ENCODE data around the gene ARHGAP11A.
A peak's percentile ranks its signal among the peaks of the same experiment; 100 is the strongest.
"Not testable (repeated sequence)": the region's sequence is repeated elsewhere in the genome, so short reads cannot be mapped to it uniquely, and the experiment has no call there.

Gene ARHGAP11A

GRCh38 chr15:32615051-32615870, at the start of gene ARHGAP11A:
ARHGAP11A (plus strand) TSS chr15:32615504; CDS start chr15:32616212, 708 bp downstream.
- peak; percentile 82 for DNase-seq

- not testable (repeated sequence) for DNase-seq
Observed at GRCh38 chr15:32568988-32569387, 46.3 kb upstream of the ARHGAP11A start.

GRCh38 chr15:32578482-32578881, 36.8 kb upstream of the ARHGAP11A start:
- DNase-seq, result not testable (repeated sequence)

- DNase-seq, result not testable (repeated sequence)
Observed at GRCh38 chr15:32585844-32586243, 29.5 kb upstream of the ARHGAP11A start.

DNA sequence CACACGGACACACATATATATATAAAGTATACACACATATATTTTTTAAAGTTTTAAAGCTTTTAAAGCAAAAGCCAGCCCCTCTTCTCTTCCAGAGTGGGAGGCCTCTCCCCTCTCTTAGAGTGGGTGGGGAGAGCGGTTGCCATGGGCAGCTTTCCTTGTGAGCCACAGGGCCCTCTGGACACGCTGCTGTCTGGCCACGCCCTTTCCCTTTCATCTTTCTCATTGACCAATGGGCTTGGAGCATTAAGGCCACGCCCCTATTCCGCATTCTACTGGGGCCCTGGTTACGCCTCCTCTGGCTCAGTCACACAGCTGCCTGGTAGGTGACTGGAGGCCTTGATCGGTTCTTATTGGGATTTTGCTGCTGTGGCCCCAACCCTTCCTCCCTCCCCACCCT, 22.2 kb upstream of the ARHGAP11A start, which contains the start of gene GOLGA8N:
Gene GOLGA8N, plus strand, starts transcription at position 306 of the 400 bp plus-strand sequence.
- DNase-seq, result not testable (repeated sequence)

DNA sequence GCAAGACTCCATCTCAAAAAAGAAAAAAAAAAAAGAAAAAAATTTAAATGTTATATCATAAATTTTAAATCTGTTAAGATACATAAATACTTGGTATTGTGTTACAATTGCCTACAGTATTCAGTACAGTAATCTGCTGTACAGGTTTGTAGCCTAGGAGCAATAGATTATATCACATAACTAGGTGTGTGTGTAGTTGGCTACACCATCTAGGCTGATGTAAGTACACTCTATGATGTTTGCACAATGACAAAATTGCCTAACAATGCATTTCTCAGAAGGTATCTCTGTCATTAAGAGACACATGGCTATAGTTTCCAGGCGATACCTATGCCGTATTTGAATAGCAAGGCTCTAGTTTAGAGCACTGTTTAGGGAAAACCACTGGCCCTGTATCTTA, 5.8 kb upstream of the ARHGAP11A start:
- DNase-seq, result not testable (repeated sequence)

GRCh38 chr15:32610719-32611118, 4.6 kb upstream of the ARHGAP11A start:
- peak; percentile 9 for DNase-seq

GRCh38 chr15:32614712-32615050, 623 bp upstream of the ARHGAP11A start:
- DNase-seq, result not testable (repeated sequence)

DNA sequence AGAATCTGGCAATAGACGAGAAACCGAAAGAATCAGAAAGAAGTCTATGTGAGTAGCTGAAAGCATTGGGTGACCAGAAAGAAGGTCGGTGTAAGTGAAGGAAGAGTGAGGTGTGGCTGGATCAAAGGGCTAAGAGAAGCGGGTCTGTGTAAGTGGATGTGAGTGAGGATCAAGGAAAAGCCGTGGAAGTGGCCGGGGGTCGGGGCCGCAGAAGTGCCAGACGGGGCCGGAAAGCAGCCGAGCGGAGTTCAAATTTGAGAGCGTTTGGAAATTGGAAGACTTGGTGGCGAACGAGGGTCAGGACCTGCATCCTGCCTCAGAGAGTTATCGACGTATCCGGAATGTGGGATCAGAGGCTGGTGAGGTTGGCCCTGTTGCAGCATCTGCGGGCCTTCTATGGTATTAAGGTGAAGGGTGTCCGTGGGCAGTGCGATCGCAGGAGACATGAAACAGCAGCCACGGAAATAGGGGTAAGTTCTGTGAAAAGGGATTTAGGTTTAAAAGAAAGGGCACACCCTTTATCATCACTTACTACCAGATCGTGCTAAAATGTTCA, 645 bp downstream of the ARHGAP11A start:
- not testable (repeated sequence) for DNase-seq

- DNase-seq, result no peak
Observed at GRCh38 chr15:32636410-32636809, 21.1 kb downstream of the ARHGAP11A start.

DNA sequence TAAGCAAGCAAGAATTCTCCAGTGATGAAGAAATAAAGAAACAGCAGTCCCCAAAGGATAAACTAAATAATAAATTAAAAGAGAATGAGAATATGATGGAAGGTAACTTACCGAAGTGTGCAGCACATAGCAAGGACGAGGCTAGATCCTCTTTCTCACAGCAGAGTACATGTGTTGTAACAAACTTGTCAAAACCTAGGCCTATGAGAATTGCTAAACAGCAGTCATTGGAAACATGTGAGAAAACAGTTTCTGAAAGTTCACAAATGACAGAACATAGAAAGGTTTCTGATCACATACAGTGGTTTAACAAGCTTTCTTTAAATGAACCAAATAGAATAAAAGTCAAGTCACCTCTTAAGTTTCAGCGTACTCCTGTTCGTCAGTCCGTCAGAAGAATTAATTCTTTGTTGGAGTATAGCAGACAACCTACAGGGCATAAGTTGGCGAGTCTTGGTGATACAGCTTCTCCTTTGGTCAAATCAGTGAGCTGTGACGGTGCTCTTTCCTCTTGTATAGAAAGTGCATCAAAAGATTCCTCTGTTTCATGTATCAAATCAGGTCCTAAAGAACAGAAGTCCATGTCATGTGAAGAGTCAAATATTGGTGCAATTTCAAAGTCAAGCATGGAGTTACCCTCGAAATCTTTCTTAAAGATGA, 21.7 kb downstream of the ARHGAP11A start:
- no peak for DNase-seq

- DNase-seq, result no peak
Observed at GRCh38 chr15:32637704-32638103, 22.4 kb downstream of the ARHGAP11A start.

DNA sequence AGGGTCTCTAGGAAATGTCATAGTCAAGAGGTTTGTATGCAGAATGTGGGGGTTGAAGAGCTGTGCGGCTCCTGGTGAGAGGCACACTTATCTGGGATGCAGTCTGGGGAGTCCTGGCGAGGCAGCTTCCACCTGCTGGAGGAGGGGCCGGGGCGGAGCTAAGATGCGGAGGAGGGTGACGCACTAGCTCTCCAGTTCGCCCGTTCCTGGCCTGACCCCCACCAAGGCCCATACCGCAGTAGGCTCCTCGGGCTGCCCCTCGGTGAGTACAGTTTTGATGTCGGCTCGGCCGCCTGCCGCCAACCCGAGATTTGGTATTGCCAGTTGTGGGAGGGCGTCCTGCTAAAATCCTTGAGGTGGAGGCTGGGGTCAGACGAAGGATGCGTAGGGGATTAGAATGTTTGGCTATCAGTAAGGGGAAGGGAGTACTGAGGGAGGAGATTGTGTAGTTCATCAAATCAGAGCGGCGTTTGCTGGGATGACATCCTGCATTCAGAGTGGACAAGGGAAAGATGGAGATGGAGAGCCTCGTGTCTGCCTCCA, 26.3 kb downstream of the ARHGAP11A start, which contains the start of gene SCG5:
Gene SCG5, plus strand, starts transcription at position 194 of the 543 bp plus-strand sequence. CDS start 1,883 bp downstream, outside the sequence.
- no peak for DNase-seq

- DNase-seq, result no peak
Observed at GRCh38 chr15:32642667-32643435, 27.5 kb downstream of the ARHGAP11A start.

- no peak for DNase-seq
Observed at GRCh38 chr15:32643907-32644445, 28.7 kb downstream of the ARHGAP11A start.

DNA sequence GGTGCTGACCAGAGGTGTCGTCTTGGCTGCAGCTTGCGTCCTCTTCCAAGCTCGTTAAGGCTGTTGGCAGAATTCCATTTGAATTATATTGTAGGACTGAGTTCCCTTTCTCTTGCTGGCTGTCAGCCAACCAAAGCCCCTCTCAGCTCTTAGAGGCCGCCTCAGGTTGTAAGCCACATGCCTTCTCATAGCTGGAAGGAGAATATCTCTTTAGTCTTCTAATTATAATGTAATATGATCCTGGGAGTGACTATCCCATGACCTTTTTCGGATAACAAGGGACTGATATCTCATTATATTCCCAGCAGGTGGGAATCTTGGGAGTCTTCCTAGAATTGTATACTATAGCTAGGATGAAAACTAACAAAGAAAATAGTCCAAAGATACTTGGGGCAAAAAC, 31.0 kb downstream of the ARHGAP11A start:
- DNase-seq, result no peak

DNA sequence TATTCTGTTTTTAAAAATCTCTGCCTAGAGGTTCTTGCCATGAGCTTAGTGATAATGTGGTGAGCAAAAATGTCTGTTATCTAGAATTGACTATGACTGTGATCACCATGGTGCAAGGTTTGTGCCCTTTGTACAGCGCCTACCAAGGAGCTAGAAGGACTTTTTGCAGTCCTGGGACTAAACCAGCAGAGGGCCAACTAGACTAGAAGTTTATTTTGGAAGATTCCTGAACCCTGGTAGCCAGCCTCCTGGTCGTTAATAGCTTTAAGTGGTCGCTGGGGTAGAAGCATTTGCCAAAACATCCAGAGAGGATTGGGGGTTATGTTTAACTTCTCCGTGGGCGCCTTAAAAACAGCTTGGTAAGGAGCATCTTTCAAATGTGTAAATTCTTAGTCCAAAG, 34.0 kb downstream of the ARHGAP11A start:
- DNase-seq, result no peak

- DNase-seq, result peak; percentile 50
Observed at GRCh38 chr15:32651229-32651837, 36.0 kb downstream of the ARHGAP11A start.

DNA sequence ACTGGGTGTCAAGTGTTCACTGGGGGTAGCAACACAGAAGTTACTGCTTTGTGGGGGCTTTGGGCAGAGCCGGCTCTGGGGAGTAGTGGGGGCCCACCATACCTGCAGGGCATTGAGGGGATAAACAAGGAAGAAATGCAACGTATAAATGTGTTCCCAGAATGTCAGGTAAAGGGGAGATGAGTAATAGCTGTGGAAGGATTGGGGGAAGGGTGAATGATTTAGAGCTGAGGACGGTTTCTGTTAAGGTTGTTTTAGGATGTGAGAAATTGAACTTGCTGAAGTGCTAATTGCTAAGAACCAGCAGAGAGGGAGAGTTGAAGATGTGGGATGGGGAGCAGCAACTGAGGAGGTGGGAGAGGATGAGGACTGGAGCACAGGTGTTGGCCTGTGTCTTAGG, 36.9 kb downstream of the ARHGAP11A start:
- DNase-seq, result no peak

DNA sequence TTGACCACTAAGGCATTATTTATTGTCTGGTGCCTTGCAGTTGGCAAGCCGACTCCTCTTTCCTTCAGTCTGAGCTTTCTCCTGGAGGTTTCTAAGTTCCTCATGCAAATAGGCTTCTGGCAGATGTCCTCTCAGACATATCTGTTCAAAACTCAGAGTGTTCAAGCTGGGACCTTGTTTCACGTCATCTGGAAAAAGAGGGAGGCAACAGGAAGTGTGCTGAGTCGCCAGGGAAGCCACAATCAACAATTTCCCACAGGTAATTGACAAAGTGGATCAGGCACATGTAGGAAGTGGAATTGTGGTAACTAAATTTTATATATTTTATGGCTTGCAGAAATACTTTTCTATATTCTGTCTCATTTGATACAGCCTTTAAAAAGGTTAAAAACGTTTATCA, 40.8 kb downstream of the ARHGAP11A start:
- DNase-seq, result no peak

GRCh38 chr15:32656496-32656895, 41.2 kb downstream of the ARHGAP11A start:
- no peak for DNase-seq

All from CD4-positive, alpha-beta T cell treated with Interleukin-17A for 4 hours (primary cell).